ENCODE measurements around the gene NUCKS1.
A peak's percentile ranks its signal among the peaks of the same experiment; 100 is the strongest.

Gene NUCKS1, protein sequence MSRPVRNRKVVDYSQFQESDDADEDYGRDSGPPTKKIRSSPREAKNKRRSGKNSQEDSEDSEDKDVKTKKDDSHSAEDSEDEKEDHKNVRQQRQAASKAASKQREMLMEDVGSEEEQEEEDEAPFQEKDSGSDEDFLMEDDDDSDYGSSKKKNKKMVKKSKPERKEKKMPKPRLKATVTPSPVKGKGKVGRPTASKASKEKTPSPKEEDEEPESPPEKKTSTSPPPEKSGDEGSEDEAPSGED

DNA sequence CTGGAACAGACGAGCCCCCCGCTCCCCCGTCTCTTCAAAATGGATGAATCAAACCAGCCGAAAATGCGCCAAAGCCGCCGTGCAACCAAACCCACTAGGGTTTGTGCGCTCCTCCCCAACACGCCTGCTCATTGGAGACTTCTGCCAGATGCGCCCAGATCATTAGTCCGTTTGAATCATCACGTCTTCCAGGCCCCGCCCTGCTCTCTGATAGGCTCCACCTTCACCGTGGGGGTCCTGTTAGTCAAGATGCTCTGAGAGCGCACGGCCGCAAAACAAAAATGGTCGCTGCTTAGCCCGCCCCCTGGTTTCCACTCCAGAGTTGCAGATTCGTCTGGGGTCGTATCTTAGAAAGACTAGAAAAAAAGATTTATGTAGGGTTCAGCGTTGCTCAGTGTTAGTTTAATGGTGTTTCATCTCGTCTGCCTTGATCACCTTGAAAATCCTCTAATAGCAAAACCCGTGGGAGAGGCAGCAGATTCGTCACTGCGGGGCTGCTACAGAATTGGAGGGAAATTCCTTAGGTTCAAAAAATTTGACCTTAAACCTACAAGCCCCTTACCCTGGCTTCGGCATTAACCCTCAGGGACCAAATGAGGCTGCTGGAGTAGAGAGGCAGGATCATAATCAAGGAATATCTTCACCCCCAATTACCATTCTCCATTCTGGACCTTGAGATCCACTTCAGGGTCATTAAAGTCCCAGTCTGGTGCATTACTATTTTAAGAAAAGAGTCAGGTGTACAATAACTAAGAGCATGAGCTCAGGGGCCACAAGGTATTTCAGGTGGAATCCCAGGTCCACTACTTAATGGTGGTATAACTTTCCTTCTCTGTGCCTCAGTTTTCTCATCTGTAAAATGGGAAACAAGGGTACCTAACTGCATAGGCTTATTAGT, at the start of gene NUCKS1:
Gene NUCKS1 (minus strand): TSS at position 45 of the 898 bp plus-strand sequence. CDS start 209 bp downstream, outside the sequence.
- peak; percentile 86 to 87 for ATAC-seq

DNA sequence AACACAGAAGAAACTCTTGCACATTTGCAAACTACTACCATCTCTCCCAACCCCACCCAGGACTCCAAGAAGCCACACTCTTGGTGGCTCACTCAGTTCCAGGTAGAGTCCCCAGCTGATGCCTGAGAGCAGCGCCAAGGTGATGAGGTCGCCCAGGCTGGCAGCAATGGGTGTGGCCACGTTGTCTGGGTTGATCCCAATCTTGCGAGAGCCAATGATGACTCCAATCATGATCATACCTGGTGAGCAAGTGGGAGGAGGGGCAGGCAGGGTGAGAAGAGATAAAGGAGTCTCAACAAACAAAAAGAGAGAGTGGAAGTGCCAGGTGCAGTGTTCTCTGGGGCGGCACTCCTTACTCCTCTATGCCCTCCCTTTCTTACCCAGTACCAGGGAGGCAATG, 48.6 kb upstream of the NUCKS1 start:
- no peak for ATAC-seq

DNA sequence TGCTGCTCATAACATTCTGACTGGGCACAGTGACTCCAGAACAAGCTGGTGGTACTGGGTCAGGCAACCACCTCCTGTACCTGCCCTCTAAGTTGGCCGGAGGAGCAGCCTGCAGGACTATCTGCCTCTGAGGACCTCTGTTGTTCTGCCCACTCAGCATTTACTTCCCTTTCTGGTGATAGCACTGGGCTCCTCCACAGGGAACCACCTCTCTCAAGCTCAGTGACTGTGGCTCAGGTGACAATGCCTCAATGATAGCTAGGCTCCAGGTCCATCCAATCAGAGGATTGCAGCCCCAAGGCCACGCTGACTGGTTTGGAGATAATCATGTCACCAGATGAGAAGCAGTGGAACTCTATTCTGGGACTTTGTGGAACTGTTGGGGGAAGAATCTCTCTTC, 47.2 kb upstream of the NUCKS1 start:
- ATAC-seq: no peak

- no peak for ATAC-seq
These were observed 44.2 kb upstream of the NUCKS1 start for GRCh38 chr1:205794011-205794730.

- no peak for ATAC-seq
These were observed 43.1 kb upstream of the NUCKS1 start for GRCh38 chr1:205792961-205793673.

- ATAC-seq: peak in 1 of 2 donors; percentile 30
These were observed 42.5 kb upstream of the NUCKS1 start for GRCh38 chr1:205792481-205792881.

- ATAC-seq: peak; percentile 84 to 85
These were observed 41.7 kb upstream of the NUCKS1 start for GRCh38 chr1:205791568-205792180.

GRCh38 chr1:205787287-205787916, 37.4 kb upstream of the NUCKS1 start:
- no peak for ATAC-seq

- no peak for ATAC-seq
These were observed 36.6 kb upstream of the NUCKS1 start for GRCh38 chr1:205786601-205787000.

DNA sequence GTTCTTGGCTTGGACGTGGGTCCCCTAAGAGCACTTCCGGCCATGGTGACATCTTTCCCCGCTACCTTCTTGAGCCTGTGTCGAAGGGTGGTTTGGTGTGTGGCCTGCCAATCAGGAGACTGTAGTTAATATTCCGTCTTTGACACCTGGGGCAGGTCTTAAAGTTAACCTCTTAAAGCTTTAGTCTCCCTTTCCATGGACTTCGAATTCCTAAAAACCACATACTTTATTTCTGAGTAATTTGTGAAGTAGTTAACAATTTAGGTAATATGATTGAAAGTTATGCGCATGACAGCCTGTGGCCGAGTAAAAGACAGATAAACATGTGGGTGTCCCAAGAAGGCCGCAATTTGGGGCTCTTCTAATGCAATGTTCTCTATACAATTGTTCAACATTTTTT, 35.5 kb upstream of the NUCKS1 start:
- ATAC-seq: no peak

- no peak for ATAC-seq
These were observed 33.9 kb upstream of the NUCKS1 start for GRCh38 chr1:205783904-205784303.

GRCh38 chr1:205783433-205783795, 33.4 kb upstream of the NUCKS1 start:
- ATAC-seq: no peak

- no peak for ATAC-seq
These were observed 32.8 kb upstream of the NUCKS1 start for GRCh38 chr1:205782627-205783432.

GRCh38 chr1:205780335-205780734, 30.4 kb upstream of the NUCKS1 start:
- no peak for ATAC-seq

GRCh38 chr1:205777994-205778393, 28.0 kb upstream of the NUCKS1 start:
- no peak for ATAC-seq

DNA sequence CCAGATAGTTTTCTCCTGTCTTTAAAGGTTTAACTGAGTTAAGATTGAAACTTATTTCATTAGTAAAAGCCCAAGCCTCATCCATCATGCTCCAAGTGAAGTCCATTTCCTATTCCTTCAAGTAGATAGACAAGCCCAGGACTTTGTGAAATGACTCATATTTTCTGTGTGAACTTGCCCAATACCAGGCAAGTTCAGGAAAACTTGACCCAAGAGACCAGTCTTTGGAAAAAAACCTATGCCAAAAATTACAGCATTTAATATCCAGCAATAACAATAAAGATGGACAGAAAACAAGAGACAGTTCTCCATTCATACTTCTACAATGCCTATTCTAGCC, 25.7 kb upstream of the NUCKS1 start:
- ATAC-seq: no peak

DNA sequence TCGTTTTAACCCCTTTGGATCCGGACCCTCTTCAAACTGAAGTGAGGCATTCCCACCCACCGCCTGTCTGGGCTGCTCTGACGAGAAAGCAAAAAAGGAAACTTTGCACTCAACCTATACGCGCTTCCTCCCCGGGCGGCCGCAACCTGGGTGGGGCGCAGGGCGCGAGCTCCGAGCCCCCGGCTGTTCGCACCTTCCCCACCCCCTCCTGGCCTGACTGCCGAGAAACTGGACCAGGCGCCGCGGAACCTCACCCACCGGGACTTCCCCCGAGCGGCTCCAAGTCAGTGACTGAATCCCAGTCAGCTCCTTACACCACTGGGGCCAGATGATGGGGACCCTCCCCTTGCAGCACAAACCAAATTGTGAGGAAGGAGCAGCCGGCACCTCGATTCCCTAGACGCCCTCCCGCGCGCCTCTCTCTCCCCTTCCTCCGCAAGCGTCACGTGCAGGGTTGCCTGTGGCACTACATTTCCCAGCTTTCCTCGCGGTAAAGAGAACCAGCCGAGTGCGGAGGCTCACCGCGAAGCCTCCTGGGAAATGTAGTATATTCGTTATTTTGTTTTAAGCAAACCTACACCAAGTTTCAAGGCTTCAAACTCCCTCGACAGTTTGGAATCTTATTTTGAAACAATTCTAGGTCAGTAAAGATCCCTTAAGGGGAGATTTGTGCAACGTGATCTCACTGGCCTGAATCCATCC, 25.2 kb upstream of the NUCKS1 start, which contains the start of gene RAB29:
Gene RAB29 (minus strand): TSS at position 468 of the 702 bp plus-strand sequence. CDS start 526 bp downstream, outside the sequence.
- ATAC-seq: peak; percentile 93 to 95

GRCh38 chr1:205774198-205775014, 24.4 kb upstream of the NUCKS1 start:
- peak in 1 of 2 donors; percentile 3 for ATAC-seq

DNA sequence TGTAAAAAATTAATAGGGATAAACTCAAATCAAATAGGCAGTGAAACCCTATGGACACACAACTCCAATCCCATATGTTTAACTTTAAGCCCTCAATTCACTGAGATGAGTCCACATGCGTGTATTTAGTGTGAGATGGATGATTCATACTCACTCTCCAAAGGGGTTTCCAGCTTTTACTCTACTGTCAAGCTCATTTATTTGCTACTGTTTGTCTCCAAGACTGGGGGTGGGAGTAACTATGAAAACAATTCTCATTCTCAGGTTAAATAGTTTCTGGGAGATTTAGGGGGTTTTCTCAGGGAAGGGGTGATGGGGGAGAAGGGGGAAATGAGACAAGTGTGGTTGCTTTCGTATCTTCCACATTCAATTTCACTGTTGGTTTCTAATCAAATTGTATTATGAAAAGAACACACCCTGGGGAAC, 22.6 kb upstream of the NUCKS1 start:
- ATAC-seq: peak; percentile 30 to 50
